ENCODE results near the gene JHY. TPM values are rescaled to one million over a fixed set of nuclear protein-coding genes. Genes with fewer than 3 reads are reported as not detected.
A peak's percentile ranks its signal among the peaks of the same experiment; 100 is the strongest.

Gene JHY
- polyA plus RNA-seq, 1 of the 3 experiments (the other 2 are of a cell fraction), result 2.9 TPM

- TF ChIP-seq, protein P1, sequence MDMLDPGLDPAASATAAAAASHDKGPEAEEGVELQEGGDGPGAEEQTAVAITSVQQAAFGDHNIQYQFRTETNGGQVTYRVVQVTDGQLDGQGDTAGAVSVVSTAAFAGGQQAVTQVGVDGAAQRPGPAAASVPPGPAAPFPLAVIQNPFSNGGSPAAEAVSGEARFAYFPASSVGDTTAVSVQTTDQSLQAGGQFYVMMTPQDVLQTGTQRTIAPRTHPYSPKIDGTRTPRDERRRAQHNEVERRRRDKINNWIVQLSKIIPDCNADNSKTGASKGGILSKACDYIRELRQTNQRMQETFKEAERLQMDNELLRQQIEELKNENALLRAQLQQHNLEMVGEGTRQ (IDR thresholded peaks at IDR 0.05; ENCODE audit: borderline replicate concordance, low read depth, low read length), result no peak
- no peak for TF ChIP-seq EZH2phosphoT487 (IDR thresholded peaks at IDR 0.05; ENCODE audit: borderline replicate concordance, low read depth)
- TF ChIP-seq JUND (IDR thresholded peaks at IDR 0.05), result no peak
- TF ChIP-seq PBX3 (IDR thresholded peaks at IDR 0.05), result no peak
- TF ChIP-seq, protein P2, sequence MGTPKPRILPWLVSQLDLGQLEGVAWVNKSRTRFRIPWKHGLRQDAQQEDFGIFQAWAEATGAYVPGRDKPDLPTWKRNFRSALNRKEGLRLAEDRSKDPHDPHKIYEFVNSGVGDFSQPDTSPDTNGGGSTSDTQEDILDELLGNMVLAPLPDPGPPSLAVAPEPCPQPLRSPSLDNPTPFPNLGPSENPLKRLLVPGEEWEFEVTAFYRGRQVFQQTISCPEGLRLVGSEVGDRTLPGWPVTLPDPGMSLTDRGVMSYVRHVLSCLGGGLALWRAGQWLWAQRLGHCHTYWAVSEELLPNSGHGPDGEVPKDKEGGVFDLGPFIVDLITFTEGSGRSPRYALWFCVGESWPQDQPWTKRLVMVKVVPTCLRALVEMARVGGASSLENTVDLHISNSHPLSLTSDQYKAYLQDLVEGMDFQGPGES (IDR thresholded peaks at IDR 0.05; ENCODE audit: low read depth, low read length), result no peak
- no peak for TF ChIP-seq RXRA (IDR thresholded peaks at IDR 0.05; ENCODE audit: borderline replicate concordance, low read depth)
Measured at GRCh38 chr11:122910775-122911174, 28.2 kb downstream of the JHY start (continued).

DNA sequence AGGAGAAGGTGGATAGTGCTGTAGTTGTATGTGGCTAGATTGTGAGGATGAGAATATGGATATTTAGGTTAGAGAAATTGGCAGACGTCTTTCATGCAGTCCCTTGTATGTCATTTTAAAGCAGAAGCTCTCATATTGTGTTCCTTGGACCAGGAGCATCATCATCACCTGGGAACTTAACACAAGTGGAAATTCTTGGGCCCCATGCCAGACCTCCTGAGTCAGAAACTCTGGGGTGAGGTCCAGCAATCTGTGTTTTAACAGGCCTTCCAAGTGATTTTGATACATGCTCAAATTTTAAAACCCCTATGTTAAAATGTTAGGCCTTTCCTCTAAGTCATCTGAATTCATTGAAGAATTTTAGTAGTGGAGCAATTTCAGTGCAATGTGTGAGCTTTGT lies 34.8 kb downstream of the JHY start:
- POLR2A ChIA-PET, result no interaction called here
- no peak overlapping the region for H3K4me3 ChIP-seq (ENCODE audit: low read depth in 2 of 2, low read length in 1 of 2)
- peak; percentile 33; the same call in 1 of the 2 replicates for TF ChIP-seq FOSL2 (IDR thresholded peaks at IDR 0.05; ENCODE audit: borderline replicate concordance, low read depth)
- no peak for TF ChIP-seq SMC3 (IDR thresholded peaks at IDR 0.05; ENCODE audit: low read depth, low read length)
- TF ChIP-seq TCF12 (IDR thresholded peaks at IDR 0.05), result 0 out of 2 replicates have a peak, but pooled peaks have one; percentile 6
- TF ChIP-seq, protein P3, sequence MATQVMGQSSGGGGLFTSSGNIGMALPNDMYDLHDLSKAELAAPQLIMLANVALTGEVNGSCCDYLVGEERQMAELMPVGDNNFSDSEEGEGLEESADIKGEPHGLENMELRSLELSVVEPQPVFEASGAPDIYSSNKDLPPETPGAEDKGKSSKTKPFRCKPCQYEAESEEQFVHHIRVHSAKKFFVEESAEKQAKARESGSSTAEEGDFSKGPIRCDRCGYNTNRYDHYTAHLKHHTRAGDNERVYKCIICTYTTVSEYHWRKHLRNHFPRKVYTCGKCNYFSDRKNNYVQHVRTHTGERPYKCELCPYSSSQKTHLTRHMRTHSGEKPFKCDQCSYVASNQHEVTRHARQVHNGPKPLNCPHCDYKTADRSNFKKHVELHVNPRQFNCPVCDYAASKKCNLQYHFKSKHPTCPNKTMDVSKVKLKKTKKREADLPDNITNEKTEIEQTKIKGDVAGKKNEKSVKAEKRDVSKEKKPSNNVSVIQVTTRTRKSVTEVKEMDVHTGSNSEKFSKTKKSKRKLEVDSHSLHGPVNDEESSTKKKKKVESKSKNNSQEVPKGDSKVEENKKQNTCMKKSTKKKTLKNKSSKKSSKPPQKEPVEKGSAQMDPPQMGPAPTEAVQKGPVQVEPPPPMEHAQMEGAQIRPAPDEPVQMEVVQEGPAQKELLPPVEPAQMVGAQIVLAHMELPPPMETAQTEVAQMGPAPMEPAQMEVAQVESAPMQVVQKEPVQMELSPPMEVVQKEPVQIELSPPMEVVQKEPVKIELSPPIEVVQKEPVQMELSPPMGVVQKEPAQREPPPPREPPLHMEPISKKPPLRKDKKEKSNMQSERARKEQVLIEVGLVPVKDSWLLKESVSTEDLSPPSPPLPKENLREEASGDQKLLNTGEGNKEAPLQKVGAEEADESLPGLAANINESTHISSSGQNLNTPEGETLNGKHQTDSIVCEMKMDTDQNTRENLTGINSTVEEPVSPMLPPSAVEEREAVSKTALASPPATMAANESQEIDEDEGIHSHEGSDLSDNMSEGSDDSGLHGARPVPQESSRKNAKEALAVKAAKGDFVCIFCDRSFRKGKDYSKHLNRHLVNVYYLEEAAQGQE (IDR thresholded peaks at IDR 0.05; ENCODE audit: low read depth, low read length), result no peak
- TF ChIP-seq NFIC (IDR thresholded peaks at IDR 0.05; ENCODE audit: borderline replicate concordance), result peak; percentile 63
- no peak for TF ChIP-seq MEF2A (IDR thresholded peaks at IDR 0.05; ENCODE audit: borderline replicate concordance, low read depth)
- H3K79me2 ChIP-seq (ENCODE audit: insufficient read depth), result no peaks in the 10 kb centered on the region
- H2AFZ ChIP-seq (ENCODE audit: low read depth), result no peak overlapping the region
- WGBS (ENCODE audit: low lambda C conversion rate), result 53% methylated on average over 1 of the region's 1 CpG
- no peaks in the 10 kb centered on the region for H3K9me3 ChIP-seq
- no peaks in the 10 kb centered on the region for H3K27me3 ChIP-seq (ENCODE audit: insufficient read depth)
- H3K9me2 ChIP-seq, result no peaks in the 10 kb centered on the region
- H4K20me1 ChIP-seq (ENCODE audit: insufficient read depth), result no peaks in the 10 kb centered on the region
- CTCF ChIA-PET, result interaction anchor here (0.8 to 2.4 kb wide), 3 partner anchors 12 to 105 kb away, joined by 3 to 9 read pairs (median 3); no protein-coding TSS in a partner anchor
- no peaks in the 10 kb centered on the region for H3K4me1 ChIP-seq (ENCODE audit: control insufficient read depth in 1 of 2, insufficient read depth in 2 of 2, low read depth in 1 of 2, low read length in 1 of 2)
- H3K9ac ChIP-seq, result no peak overlapping the region
- H3F3A ChIP-seq (replicated peaks; ENCODE audit: insufficient read depth), result peaks cover 3% of the 10 kb centered on the region
- no peak for DNase-seq
- no peak overlapping the region for H3K4me2 ChIP-seq
- H3K27ac ChIP-seq (ENCODE audit: low read depth in 2 of 2, low read length in 1 of 2), result no peak overlapping the region
- H3K36me3 ChIP-seq (replicated peaks in 1 of 2; ENCODE audit: control insufficient read depth in 1 of 2, insufficient read depth in 2 of 2, low read length in 1 of 2), result no peaks in the 10 kb centered on the region

All from SK-N-SH (cell line).